GM20000 (cell line): ENCODE measurements around the gene COQ8A.

ENCODE experiments used
- DNase-seq: peaks from one replicate; pipeline ENCODE4 v3.0.0; 2012; ENCODE audit warnings: low spot score
- TF ChIP-seq, protein P1 (sequence below): IDR thresholded peaks from 2 replicates; pipeline ENCODE4 v1.5.1; 2012; ENCODE audit warnings: mild to moderate bottlenecking, control low read depth; ENCODE audit errors: extremely low read depth, missing control alignments

Gene COQ8A

GRCh38 chr1:227037121-227037520, 97.0 kb downstream of the COQ8A start:
- TF ChIP-seq, protein P1, sequence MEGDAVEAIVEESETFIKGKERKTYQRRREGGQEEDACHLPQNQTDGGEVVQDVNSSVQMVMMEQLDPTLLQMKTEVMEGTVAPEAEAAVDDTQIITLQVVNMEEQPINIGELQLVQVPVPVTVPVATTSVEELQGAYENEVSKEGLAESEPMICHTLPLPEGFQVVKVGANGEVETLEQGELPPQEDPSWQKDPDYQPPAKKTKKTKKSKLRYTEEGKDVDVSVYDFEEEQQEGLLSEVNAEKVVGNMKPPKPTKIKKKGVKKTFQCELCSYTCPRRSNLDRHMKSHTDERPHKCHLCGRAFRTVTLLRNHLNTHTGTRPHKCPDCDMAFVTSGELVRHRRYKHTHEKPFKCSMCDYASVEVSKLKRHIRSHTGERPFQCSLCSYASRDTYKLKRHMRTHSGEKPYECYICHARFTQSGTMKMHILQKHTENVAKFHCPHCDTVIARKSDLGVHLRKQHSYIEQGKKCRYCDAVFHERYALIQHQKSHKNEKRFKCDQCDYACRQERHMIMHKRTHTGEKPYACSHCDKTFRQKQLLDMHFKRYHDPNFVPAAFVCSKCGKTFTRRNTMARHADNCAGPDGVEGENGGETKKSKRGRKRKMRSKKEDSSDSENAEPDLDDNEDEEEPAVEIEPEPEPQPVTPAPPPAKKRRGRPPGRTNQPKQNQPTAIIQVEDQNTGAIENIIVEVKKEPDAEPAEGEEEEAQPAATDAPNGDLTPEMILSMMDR = no peak
- DNase-seq = no peak
